ENCODE results near the gene PNPLA5. TPM values are rescaled to one million over a fixed set of nuclear protein-coding genes. Genes with fewer than 3 reads are reported as not detected.
A peak's percentile ranks its signal among the peaks of the same experiment; 100 is the strongest.

Gene PNPLA5
- total and polyA plus RNA-seq, 4 donors: not detected

- Histone ChIP-seq H3K27me3 (ENCODE audit: control insufficient read depth in 4 of 4, insufficient read depth in 4 of 4, low read length in 3 of 4) (no peaks in the 10 kb centered on the region), H3K4me3 (ENCODE audit: low read depth in 1 of 3, low read length in 3 of 3) (no peak overlapping the region)
Measured at GRCh38 chr22:43884600-43885318, 7.1 kb downstream of the PNPLA5 start.

More at GRCh38 chr22:43884600-43885318, 7.1 kb downstream of the PNPLA5 start:
- H3K4me1 ChIP-seq (ENCODE audit: control insufficient read depth in 4 of 4, insufficient read depth in 4 of 4, low read length in 3 of 4): peaks cover 0 to 6% (median 2%) of the 10 kb centered on the region in 4 donors
- 29% methylated on average over 18 of the region's 18 CpGs for WGBS
- H3K27ac ChIP-seq (ENCODE audit: low read depth in 1 of 2, low read length in 2 of 2): no peak overlapping the region
- peak; percentile 81 for DNase-seq (ENCODE audit: low spot score)
- TF ChIP-seq ZBTB33 (IDR thresholded peaks at IDR 0.05): no peak
- no peak for TF ChIP-seq GABPA (IDR thresholded peaks at IDR 0.05 in 1 of 2, conservative IDR thresholded peaks at IDR 0.05 in 1 of 2)
- TF ChIP-seq REST (IDR thresholded peaks at IDR 0.05): no peak
- no peak for TF ChIP-seq NR2F2 (IDR thresholded peaks at IDR 0.05)
- TF ChIP-seq JUND (IDR thresholded peaks at IDR 0.05): no peak
- TF ChIP-seq CTCF (IDR thresholded peaks at IDR 0.05; ENCODE audit: low read depth, low read length, missing input control): peak; percentile 64
- peak; percentile 65 to 76 for TF ChIP-seq RAD21 (IDR thresholded peaks at IDR 0.05)
- TF ChIP-seq TAF1 (conservative IDR thresholded peaks at IDR 0.05): no peak
- H3K36me3 ChIP-seq (ENCODE audit: control insufficient read depth in 4 of 4, insufficient read depth in 3 of 4, low read depth in 1 of 4, low read length in 3 of 4): no peaks in the 10 kb centered on the region
- H3K9me3 ChIP-seq (ENCODE audit: control insufficient read depth in 4 of 4, low read length in 3 of 4): no peaks in the 10 kb centered on the region
- H3K9ac ChIP-seq (ENCODE audit: low read depth in 1 of 2, low read length in 2 of 2): no peak overlapping the region

All from liver (tissue), 9 donors.